Right lobe of liver (tissue), 4 donors: Measurements from ENCODE around the gene COA8.

Experiments used
- POLR2A ChIP-seq: fragments of 450-650 bp; IDR thresholded peaks from one replicate; pipeline ENCODE4 v1.6.1; 2017; ENCODE audit warnings: antibody characterized with exemption, mild to moderate bottlenecking
- TF ChIP-seq, protein P1 (sequence below), 4 donors: fragments of 200-600 bp in 3 of 4; fragments of 450-650 bp in 1 of 4; IDR thresholded peaks; one replicate each; pipeline versions ENCODE4 v1.5.1 to v1.8.0; 2016 to 2022; ENCODE audit warnings: antibody characterized with exemption in 4 of 4, mild to moderate bottlenecking in 2 of 4
- donor health status: DM: no; HTN: no; CAD: no.
- donor health status: DM: no; HTN: no; CAD: no.
- donor health status: DM: no; HTN: yes; CAD: no.

DNA sequence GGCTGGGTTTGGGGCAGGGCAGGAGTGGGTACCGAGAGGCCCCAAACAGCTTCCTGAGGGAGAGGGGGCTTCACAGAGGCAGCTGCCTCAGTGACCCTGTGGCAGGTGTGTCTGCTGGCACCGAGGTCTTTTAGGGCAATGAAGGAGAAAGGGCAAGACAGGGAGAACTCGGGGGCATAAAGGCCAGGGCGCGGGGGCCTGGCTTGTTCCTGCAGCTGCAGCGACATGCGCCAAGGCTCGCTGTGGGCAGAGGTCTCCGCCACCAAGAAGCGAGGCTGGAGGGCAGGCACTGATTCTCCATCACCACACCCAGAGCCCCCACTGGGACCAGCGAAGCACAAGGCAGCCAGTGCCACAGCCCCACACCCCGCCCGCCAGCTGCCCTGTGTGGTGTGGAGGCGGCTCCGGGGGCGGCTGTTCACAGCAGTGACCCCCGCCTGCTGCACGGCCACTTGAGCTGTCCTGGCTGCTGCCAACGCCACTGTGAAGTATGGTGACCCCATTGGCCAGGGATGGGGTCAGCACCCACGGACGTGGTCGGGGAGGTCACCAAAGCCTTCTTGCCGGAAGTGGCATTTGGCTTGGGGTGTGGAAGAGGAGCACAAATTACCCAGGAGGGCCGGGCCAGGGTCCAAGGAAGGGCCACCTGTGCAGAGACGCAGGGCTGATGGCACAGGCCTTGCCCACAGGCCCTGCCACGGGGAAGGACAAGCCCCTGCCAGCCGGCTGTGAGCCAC is 16.7 kb upstream of the COA8 start:
- TF ChIP-seq POLR2A, result no peak
- TF ChIP-seq, protein P1, sequence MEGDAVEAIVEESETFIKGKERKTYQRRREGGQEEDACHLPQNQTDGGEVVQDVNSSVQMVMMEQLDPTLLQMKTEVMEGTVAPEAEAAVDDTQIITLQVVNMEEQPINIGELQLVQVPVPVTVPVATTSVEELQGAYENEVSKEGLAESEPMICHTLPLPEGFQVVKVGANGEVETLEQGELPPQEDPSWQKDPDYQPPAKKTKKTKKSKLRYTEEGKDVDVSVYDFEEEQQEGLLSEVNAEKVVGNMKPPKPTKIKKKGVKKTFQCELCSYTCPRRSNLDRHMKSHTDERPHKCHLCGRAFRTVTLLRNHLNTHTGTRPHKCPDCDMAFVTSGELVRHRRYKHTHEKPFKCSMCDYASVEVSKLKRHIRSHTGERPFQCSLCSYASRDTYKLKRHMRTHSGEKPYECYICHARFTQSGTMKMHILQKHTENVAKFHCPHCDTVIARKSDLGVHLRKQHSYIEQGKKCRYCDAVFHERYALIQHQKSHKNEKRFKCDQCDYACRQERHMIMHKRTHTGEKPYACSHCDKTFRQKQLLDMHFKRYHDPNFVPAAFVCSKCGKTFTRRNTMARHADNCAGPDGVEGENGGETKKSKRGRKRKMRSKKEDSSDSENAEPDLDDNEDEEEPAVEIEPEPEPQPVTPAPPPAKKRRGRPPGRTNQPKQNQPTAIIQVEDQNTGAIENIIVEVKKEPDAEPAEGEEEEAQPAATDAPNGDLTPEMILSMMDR (IDR thresholded peaks at IDR 0.05), result no peak
